ENCODE measurements around the gene ZNF92. TPM values are rescaled to one million over a fixed set of nuclear protein-coding genes. Genes with fewer than 3 reads are reported as not detected.
"Not testable (repeated sequence)": the region's sequence is repeated elsewhere in the genome, so short reads cannot be mapped to it uniquely, and the experiment has no call there.

ZNF92 gene
- total RNA-seq, 1 donor from 2014 or later = 4.5 TPM

- no peak for FAIRE-seq
- no peak for DNase-seq (ENCODE audit: low read depth)
- Histone ChIP-seq H3K36me3 (ENCODE audit: control insufficient read depth, insufficient read depth, low read length) (no peaks in the 10 kb centered on the region), H3K27me3 (ENCODE audit: control insufficient read depth, insufficient read depth, low read length) (no peaks in the 10 kb centered on the region), H3K4me3 (ENCODE audit: low read depth, low read length) (no peak overlapping the region)
- no peak for TF ChIP-seq CTCF (IDR thresholded peaks at IDR 0.05; ENCODE audit: insufficient read depth, low read length, severe bottlenecking)
Observed at GRCh38 chr7:65387891-65388290, 14.2 kb downstream of the ZNF92 start.

DNA sequence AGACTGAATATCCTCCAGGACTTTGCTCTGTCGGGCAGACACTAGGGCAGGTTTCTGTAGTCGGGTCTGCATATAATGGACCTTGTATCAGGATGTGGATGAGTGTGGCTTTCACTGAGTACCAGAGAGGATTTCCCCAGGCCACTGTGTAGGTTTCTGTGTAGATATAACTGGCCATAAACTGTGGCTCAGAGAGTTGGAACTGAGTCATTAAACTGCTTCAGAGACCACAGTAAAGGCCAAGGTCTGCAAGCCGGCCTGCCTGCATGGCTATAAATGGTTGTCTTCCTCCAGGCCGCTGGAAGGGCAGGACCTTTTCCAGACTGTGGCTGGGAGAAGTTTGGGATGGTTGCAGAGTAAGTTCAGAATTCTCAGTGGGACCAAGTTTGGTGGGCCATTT is 16.9 kb downstream of the ZNF92 start:
- no peak for TF ChIP-seq CTCF (IDR thresholded peaks at IDR 0.05; ENCODE audit: insufficient read depth, low read length, severe bottlenecking)
- no peak for FAIRE-seq
- no peaks in the 10 kb centered on the region for H3K27me3 ChIP-seq (ENCODE audit: control insufficient read depth, insufficient read depth, low read length)
- H3K36me3 ChIP-seq (ENCODE audit: control insufficient read depth, insufficient read depth, low read length) = no peaks in the 10 kb centered on the region
- DNase-seq (ENCODE audit: low read depth) = no peak
- H3K4me3 ChIP-seq (ENCODE audit: low read depth, low read length) = no peak overlapping the region

DNA sequence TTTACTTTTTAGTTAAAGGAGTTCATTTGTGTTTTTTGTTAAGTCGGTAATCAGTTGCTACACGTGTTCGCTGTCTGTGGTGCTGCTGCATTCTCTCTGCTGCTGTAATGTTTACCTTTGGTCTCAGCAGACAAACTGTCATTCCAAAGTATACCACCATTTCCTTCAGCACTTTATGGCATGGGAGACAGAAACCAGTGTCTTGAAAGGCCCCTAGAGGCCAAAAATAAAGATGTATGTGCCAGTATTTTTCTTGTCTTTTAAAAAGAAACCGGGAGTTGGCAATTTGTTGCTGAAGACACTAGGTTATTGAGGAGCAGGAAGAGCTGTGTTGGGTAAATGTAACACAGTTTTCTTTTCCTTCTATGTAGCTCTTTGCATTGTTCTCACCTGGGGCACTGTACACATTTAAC is 24.1 kb downstream of the ZNF92 start:
- TF ChIP-seq CTCF (IDR thresholded peaks at IDR 0.05; ENCODE audit: insufficient read depth, low read length, severe bottlenecking) = no peak
- no peak for FAIRE-seq
- Histone ChIP-seq H3K27me3 (ENCODE audit: control insufficient read depth, insufficient read depth, low read length) (no peaks in the 10 kb centered on the region), H3K36me3 (ENCODE audit: control insufficient read depth, insufficient read depth, low read length) (no peaks in the 10 kb centered on the region), H3K4me3 (ENCODE audit: low read depth, low read length) (no peak overlapping the region)
- DNase-seq (ENCODE audit: low read depth) = peak; percentile 72

- not testable (repeated sequence) for H3K36me3 ChIP-seq (ENCODE audit: control insufficient read depth, insufficient read depth, low read length); FAIRE-seq
Observed at GRCh38 chr7:65398671-65399070, 25.0 kb downstream of the ZNF92 start.

DNA sequence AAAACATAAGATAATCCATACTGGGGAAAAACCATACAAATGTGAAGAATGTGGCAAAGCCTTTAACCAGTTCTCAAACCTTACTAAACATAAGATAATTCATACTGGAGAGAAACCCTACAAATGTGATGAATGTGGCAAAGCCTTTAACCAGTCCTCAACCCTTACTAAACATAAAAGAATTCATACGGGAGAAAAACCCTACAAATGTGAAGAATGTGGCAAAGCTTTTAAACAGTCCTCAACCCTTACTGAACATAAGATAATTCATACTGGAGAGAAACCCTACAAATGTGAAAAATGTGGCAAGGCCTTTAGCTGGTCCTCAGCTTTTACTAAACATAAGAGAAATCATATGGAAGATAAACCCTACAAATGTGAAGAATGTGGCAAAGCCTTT is 25.4 kb downstream of the ZNF92 start:
- DNase-seq (ENCODE audit: low read depth); FAIRE-seq; H3K36me3 ChIP-seq (ENCODE audit: control insufficient read depth, insufficient read depth, low read length); H3K4me3 ChIP-seq (ENCODE audit: low read depth, low read length); H3K27me3 ChIP-seq (ENCODE audit: control insufficient read depth, insufficient read depth, low read length): not testable (repeated sequence)

More at GRCh38 chr7:65398671-65399070, 25.0 kb downstream of the ZNF92 start:
- not testable (repeated sequence) for DNase-seq (ENCODE audit: low read depth); H3K4me3 ChIP-seq (ENCODE audit: low read depth, low read length); H3K27me3 ChIP-seq (ENCODE audit: control insufficient read depth, insufficient read depth, low read length)

DNA sequence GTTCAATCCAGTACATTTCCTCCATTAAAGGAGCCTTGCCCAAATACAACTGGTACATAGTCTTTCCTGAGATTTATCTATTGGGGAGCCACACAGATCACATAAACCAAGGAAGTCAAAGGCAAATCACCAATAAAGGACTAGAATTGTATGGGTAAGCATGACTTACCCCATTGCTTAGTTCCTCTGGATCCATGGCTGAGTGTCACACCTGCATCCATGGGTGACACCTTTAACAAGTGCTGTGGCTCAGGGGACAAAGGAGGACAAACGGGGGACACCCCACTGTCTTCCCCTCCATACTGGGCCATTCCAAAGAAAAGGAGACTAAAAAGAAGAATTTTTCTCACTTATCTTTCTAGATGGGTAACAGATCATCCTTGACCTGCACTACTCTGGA is 30.4 kb downstream of the ZNF92 start:
- no peak for DNase-seq (ENCODE audit: low read depth)
- no peak for TF ChIP-seq CTCF (IDR thresholded peaks at IDR 0.05; ENCODE audit: insufficient read depth, low read length, severe bottlenecking)
- Histone ChIP-seq H3K27me3 (ENCODE audit: control insufficient read depth, insufficient read depth, low read length) (no peaks in the 10 kb centered on the region), H3K36me3 (ENCODE audit: control insufficient read depth, insufficient read depth, low read length) (no peaks in the 10 kb centered on the region), H3K4me3 (ENCODE audit: low read depth, low read length) (no peak overlapping the region)
- no peak for FAIRE-seq

- FAIRE-seq; H3K27me3 ChIP-seq (ENCODE audit: control insufficient read depth, insufficient read depth, low read length); H3K36me3 ChIP-seq (ENCODE audit: control insufficient read depth, insufficient read depth, low read length); H3K4me3 ChIP-seq (ENCODE audit: low read depth, low read length): not testable (repeated sequence)
- DNase-seq (ENCODE audit: low read depth) = peak; percentile 49
Observed at GRCh38 chr7:65406706-65407105, 33.1 kb downstream of the ZNF92 start.

Measured in bronchial epithelial cell (primary cell).